K562 (cell line): ENCODE results near the gene LCTL. TPM values are rescaled to one million over a fixed set of nuclear protein-coding genes. Genes with fewer than 3 reads are reported as not detected.
A peak's percentile ranks its signal among the peaks of the same experiment; 100 is the strongest.

Source experiments
- ARID2 ChIP-seq: fragments of 450-650 bp; IDR thresholded peaks from 2 replicates; pipeline ENCODE4 v1.6.1; 2017; ENCODE audit warnings: antibody characterized with exemption, mild to moderate bottlenecking
- CBX1 ChIP-seq: sonication (generic); IDR thresholded peaks from 2 replicates; pipeline ENCODE4 v1.6.1; 2016; ENCODE audit warnings: antibody characterized with exemption, low read depth, mild to moderate bottlenecking
- COPS2 ChIP-seq: fragments of 450-650 bp; conservative IDR thresholded peaks from 2 replicates; pipeline ENCODE4 v1.6.1; 2016; ENCODE audit warnings: mild to moderate bottlenecking, moderate library complexity
- DIDO1 ChIP-seq: fragments of 450-650 bp; IDR thresholded peaks from 2 replicates; pipeline ENCODE4 v1.6.1; 2016; ENCODE audit warnings: low read depth, missing biosample characterization, missing genetic modification characterization
- ERF ChIP-seq: fragments of 450-650 bp; formaldehyde crosslinking; IDR thresholded peaks from 2 replicates; pipeline ENCODE4 v1.4.0; 2020; ENCODE audit warnings: mild to moderate bottlenecking, mixed read lengths
- FOXJ2 ChIP-seq: fragments of 200-800 bp; sonication (Bioruptor generic); IDR thresholded peaks from 2 replicates; pipeline ENCODE4 v1.6.1; 2016; ENCODE audit warnings: missing genetic modification characterization, missing compliant biosample characterization
- HDGF ChIP-seq: fragments of 450-650 bp; IDR thresholded peaks from 2 replicates; pipeline ENCODE4 v1.6.1; 2016
- HMBOX1 ChIP-seq: sonication (generic); IDR thresholded peaks from 2 replicates; pipeline ENCODE4 v1.6.1; 2016
- HNRNPK ChIP-seq: fragments of 200-400 bp; formaldehyde crosslinking; IDR thresholded peaks from one replicate; pipeline ENCODE4 v1.6.1; 2018; ENCODE audit warnings: mild to moderate bottlenecking, low read depth, low read length; ENCODE audit not compliant: poor library complexity, severe bottlenecking
- JUND ChIP-seq, 2 experiments: IDR thresholded peaks; 2 replicates in 1 of 2; 3 replicates in 1 of 2; pipeline ENCODE4 v1.6.1; 2011; ENCODE audit warnings: borderline replicate concordance in 2 of 2, low read depth in 2 of 2, low read length in 2 of 2, improper control_type of control experiment in 1 of 2, missing biosample characterization in 1 of 2, missing genetic modification characterization in 1 of 2, missing genetic modification reagents in 1 of 2
- MCM5 ChIP-seq: fragments of 450-650 bp; IDR thresholded peaks from 2 replicates; pipeline ENCODE4 v1.6.1; 2016; ENCODE audit warnings: low read depth
- MED1 ChIP-seq: sonication (generic); formaldehyde crosslinking; IDR thresholded peaks from 2 replicates; pipeline ENCODE4 v1.8.1; 2023; ENCODE audit warnings: missing genetic modification reagents, borderline replicate concordance
- PREB ChIP-seq: sonication (generic); formaldehyde crosslinking; IDR thresholded peaks from 2 replicates; pipeline ENCODE4 v1.8.1; 2023; ENCODE audit warnings: mild to moderate bottlenecking, missing genetic modification reagents
- SETDB1 ChIP-seq: IDR thresholded peaks from one replicate; pipeline ENCODE4 v1.6.1; 2012; ENCODE audit warnings: low read length, control low read depth, inconsistent platforms
- SMAD4 ChIP-seq: fragments of 250-450 bp; sonication (Bioruptor Pico); conservative IDR thresholded peaks from 2 replicates; pipeline ENCODE4 v1.8.0; 2021; ENCODE audit warnings: inconsistent platforms, mild to moderate bottlenecking, moderate library complexity
- TEAD4 ChIP-seq, 2 experiments: sonication (generic) in 1 of 2; formaldehyde crosslinking in 1 of 2; IDR thresholded peaks; 2 replicates each; pipeline versions ENCODE4 v1.6.1 to v1.8.0; 2012 to 2022; ENCODE audit warnings: borderline replicate concordance in 1 of 2, inconsistent platforms in 1 of 2, low read length in 1 of 2, mild to moderate bottlenecking in 1 of 2, missing genetic modification reagents in 1 of 2
- ZBTB7A ChIP-seq: IDR thresholded peaks from 2 replicates; pipeline ENCODE4 v1.6.1; 2011; ENCODE audit warnings: low read depth, mild to moderate bottlenecking, low read length, moderate library complexity, borderline replicate concordance; ENCODE audit not compliant: control insufficient read depth
- ZBTB8A ChIP-seq: fragments of 450-650 bp; IDR thresholded peaks from 2 replicates; pipeline ENCODE4 v1.6.1; 2018; ENCODE audit warnings: mild to moderate bottlenecking, moderate library complexity; ENCODE audit not compliant: partially characterized antibody
- ZNF407 ChIP-seq: fragments of 450-650 bp; IDR thresholded peaks from 2 replicates; pipeline ENCODE4 v1.6.1; 2016; ENCODE audit warnings: low read depth
- polyA plus RNA-seq, 8 experiments: library from polyadenylated mRNA; depleted of rRNA in 4 of 8; stranded (reverse) in 5 of 8; unstranded in 3 of 8; fragments of >200 nt; fragmentation: Nextera tagmentation in 2 of 8; fragmentation: Illumina TruSeq in 1 of 8; extraction: Ambion mirVana in 2 of 8; extraction: Trizol in 1 of 8; gene quantifications; 2 replicates each; pipeline versions ENCODE4 v1.2.1 to v1.2.3, GENCODE V29; 2011 to 2014; ENCODE audit warnings: inconsistent platforms in 1 of 8, missing spikeins in 1 of 8
- total RNA-seq, 7 experiments: library from RNA; depleted of rRNA in 6 of 7; stranded (reverse); fragments of >200 nt in 6 of 7; fragmentation: Illumina TruSeq in 2 of 7; extraction: Trizol in 2 of 7; gene quantifications; 2 replicates each; pipeline versions ENCODE4 v1.2.1 to v1.2.3, GENCODE V29; 2011 to 2021; ENCODE audit warnings: low replicate concordance in 1 of 7

LCTL gene
- total and polyA plus RNA-seq, 9 of the 15 experiments (the other 6 are each of a cell fraction or from before 2014, with no cell fraction given) = 0.08 to 0.31 (median 0.17) TPM; not detected in 6

DNA sequence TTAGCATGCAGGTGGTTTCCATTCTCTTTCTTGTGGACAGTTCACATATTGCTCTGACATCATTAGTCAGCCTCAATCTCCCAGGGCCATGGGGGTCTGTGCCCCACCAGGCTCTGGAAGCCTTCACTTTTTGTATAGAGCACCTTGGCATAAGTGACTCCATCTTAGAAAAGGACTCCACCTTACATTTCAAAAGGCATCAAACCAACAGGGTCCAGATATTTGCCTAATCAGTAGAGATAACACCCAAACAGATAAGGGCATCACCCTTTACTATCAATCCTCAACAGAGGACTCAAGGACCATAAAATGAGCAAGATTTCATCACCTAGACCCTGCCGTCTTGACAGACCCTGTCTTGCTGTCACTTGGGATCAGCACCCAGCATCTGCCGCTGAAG, 35.7 kb upstream of the LCTL start (continued):
- TF ChIP-seq SMAD4 = peak; percentile 91
- TF ChIP-seq JUND (IDR thresholded peaks at IDR 0.05; ENCODE audit: borderline replicate concordance, low read depth, low read length) = no peak
- TF ChIP-seq JUND (tag; IDR thresholded peaks at IDR 0.05; ENCODE audit: borderline replicate concordance, low read depth, low read length) = peak; percentile 43; the same call in 1 of the 3 replicates
- TF ChIP-seq ZBTB7A = no peak
- no peak for TF ChIP-seq MED1
- no peak for TF ChIP-seq TEAD4 (IDR thresholded peaks at IDR 0.05; ENCODE audit: low read length)
- no peak for TF ChIP-seq TEAD4 (CRISPR knock-in tag; IDR thresholded peaks at IDR 0.05; ENCODE audit: borderline replicate concordance)
- no peak for TF ChIP-seq PREB (CRISPR knock-in tag)
- TF ChIP-seq HDGF = no peak
- TF ChIP-seq SETDB1 = no peak
- TF ChIP-seq HNRNPK = no peak
- TF ChIP-seq CBX1 = no peak
- no peak for TF ChIP-seq COPS2
- TF ChIP-seq ERF (CRISPR knock-in tag) = peak; percentile 91; the same call in 1 of the 2 replicates
- no peak for TF ChIP-seq ZBTB8A
- TF ChIP-seq ARID2 = no peak
- TF ChIP-seq HMBOX1 = no peak
- peak; percentile 81; the same call in 1 of the 2 replicates for TF ChIP-seq DIDO1 (tag)
- no peak for TF ChIP-seq ZNF407
- TF ChIP-seq MCM5 = no peak
- no peak for TF ChIP-seq FOXJ2
